Suprapubic skin (tissue), 4 donors: ENCODE data around the gene API5. TPM values are rescaled to one million over a fixed set of nuclear protein-coding genes. Genes with fewer than 3 reads are reported as not detected.

Source experiments
- DNase-seq, 2 donors: peaks; one replicate each; pipeline ENCODE4 v3.0.0-alpha.2; 2019; ENCODE audit warnings: low spot score in 2 of 2
- H3K27ac ChIP-seq: fragments of 200-600 bp; sonication (generic); one replicate; pipeline ENCODE4 v1.5.1; 2019
- H3K27me3 ChIP-seq: fragments of 200-600 bp; sonication (generic); one replicate; pipeline ENCODE4 v1.5.1; 2019
- H3K36me3 ChIP-seq: fragments of 200-600 bp; sonication (generic); one replicate; pipeline ENCODE4 v1.5.1; 2019
- H3K4me1 ChIP-seq: fragments of 200-600 bp; sonication (generic); one replicate; pipeline ENCODE4 v1.5.1; 2019
- H3K4me3 ChIP-seq: fragments of 200-600 bp; sonication (generic); one replicate; pipeline ENCODE4 v1.5.1; 2019; ENCODE audit warnings: mild to moderate bottlenecking
- H3K9me3 ChIP-seq: fragments of 200-600 bp; sonication (generic); one replicate; pipeline ENCODE4 v1.5.1; 2019
- CTCF ChIP-seq, 2 donors: fragments of 200-600 bp in 1 of 2; fragments of 450-650 bp in 1 of 2; sonication (generic) in 1 of 2; IDR thresholded peaks; one replicate each; pipeline ENCODE4 v1.5.1; 2016 to 2019; ENCODE audit warnings: antibody characterized with exemption in 2 of 2, mild to moderate bottlenecking in 1 of 2, moderate library complexity in 1 of 2
- EP300 ChIP-seq: sonication (generic); formaldehyde crosslinking; IDR thresholded peaks from one replicate; pipeline ENCODE4 v1.6.1; 2017; ENCODE audit warnings: antibody characterized with exemption
- POLR2A ChIP-seq, 2 donors: fragments of 450-650 bp; IDR thresholded peaks; one replicate each; pipeline ENCODE4 v1.6.1; 2017; ENCODE audit warnings: antibody characterized with exemption in 2 of 2, mild to moderate bottlenecking in 2 of 2, moderate library complexity in 2 of 2
- POLR2AphosphoS5 ChIP-seq, 3 donors: sonication (generic); formaldehyde crosslinking; IDR thresholded peaks; one replicate each; pipeline ENCODE4 v1.6.1; 2017; ENCODE audit warnings: antibody characterized with exemption in 3 of 3
- whole genome bisulfite sequencing: methylation state at CpG from one replicate; pipeline ENCODE4 v1.1.5; 2018; 5-methylcytosine and 5-hydroxymethylcytosine counted together
- total RNA-seq, 4 donors: library from RNA; depleted of rRNA; stranded (reverse); fragments of >200 nt; gene quantifications; one replicate each; pipeline ENCODE4 v1.1.0, GENCODE V29; 2016

The API5 gene
- total RNA-seq, 4 donors from 2014 or later: 50.1 to 69.7 (median 61.9) TPM

- no peaks in the 10 kb centered on the region for H3K36me3 ChIP-seq
- peaks cover 23% of the 10 kb centered on the region for H3K4me1 ChIP-seq
- H3K27me3 ChIP-seq: no peaks in the 10 kb centered on the region
- WGBS: under 1% methylated on average over 14 of the region's 14 CpGs
- TF ChIP-seq CTCF (IDR thresholded peaks at IDR 0.05) (no peak), POLR2AphosphoS5 (IDR thresholded peaks at IDR 0.05) (no peak), POLR2A (IDR thresholded peaks at IDR 0.05) (no peak), EP300 (no peak)
- H3K4me3 ChIP-seq: peak overlapping the region; percentile 99
- DNase-seq: no peak
- peak overlapping the region; percentile 93 for H3K27ac ChIP-seq
- no peaks in the 10 kb centered on the region for H3K9me3 ChIP-seq
Measured at GRCh38 chr11:43359422-43359818, 47.6 kb downstream of the API5 start.

GRCh38 chr11:43360361-43361032 lies 48.7 kb downstream of the API5 start:
- no peak for TF ChIP-seq EP300
- no peak for TF ChIP-seq POLR2AphosphoS5 (IDR thresholded peaks at IDR 0.05)
- no peak for TF ChIP-seq POLR2A (IDR thresholded peaks at IDR 0.05)
- TF ChIP-seq CTCF (IDR thresholded peaks at IDR 0.05): no peak
- DNase-seq: no peak
- Histone ChIP-seq H3K4me3 (peak overlapping the region; percentile 99), H3K27ac (no peak overlapping the region), H3K36me3 (peaks cover 3% of the 10 kb centered on the region), H3K4me1 (peaks cover 23% of the 10 kb centered on the region), H3K27me3 (no peaks in the 10 kb centered on the region), H3K9me3 (no peaks in the 10 kb centered on the region)
- 31% methylated on average over 1 of the region's 1 CpG for WGBS

GRCh38 chr11:43366677-43367076 lies 54.9 kb downstream of the API5 start:
- H3K4me3 ChIP-seq: no peak overlapping the region
- no peak for DNase-seq
- 80% methylated on average over 5 of the region's 5 CpGs for WGBS

GRCh38 chr11:43367382-43368178 lies 55.8 kb downstream of the API5 start:
- H3K36me3 ChIP-seq: peaks cover 11% of the 10 kb centered on the region
- H3K27ac ChIP-seq: no peak overlapping the region
- DNase-seq: no peak
- no peak overlapping the region for H3K4me3 ChIP-seq
- no peak for TF ChIP-seq POLR2A (IDR thresholded peaks at IDR 0.05)
- no peak for TF ChIP-seq POLR2AphosphoS5 (IDR thresholded peaks at IDR 0.05)
- no peak for TF ChIP-seq EP300
- TF ChIP-seq CTCF (IDR thresholded peaks at IDR 0.05): no peak
- H3K27me3 ChIP-seq: no peaks in the 10 kb centered on the region
- WGBS: 71% methylated on average over 7 of the region's 7 CpGs
- H3K4me1 ChIP-seq: peaks cover 7% of the 10 kb centered on the region
- no peaks in the 10 kb centered on the region for H3K9me3 ChIP-seq

More at GRCh38 chr11:43366677-43367076, 54.9 kb downstream of the API5 start:
- H3K9me3 ChIP-seq: no peaks in the 10 kb centered on the region
- TF ChIP-seq POLR2A (IDR thresholded peaks at IDR 0.05) (no peak), CTCF (IDR thresholded peaks at IDR 0.05) (no peak), EP300 (no peak), POLR2AphosphoS5 (IDR thresholded peaks at IDR 0.05) (no peak)
- H3K36me3 ChIP-seq: peaks cover 9% of the 10 kb centered on the region
- H3K4me1 ChIP-seq: peaks cover 7% of the 10 kb centered on the region
- H3K27ac ChIP-seq: no peak overlapping the region
- no peaks in the 10 kb centered on the region for H3K27me3 ChIP-seq

GRCh38 chr11:43376065-43376464 lies 64.3 kb downstream of the API5 start:
- WGBS: 94% methylated on average over 2 of the region's 2 CpGs
- H3K27ac ChIP-seq: no peak overlapping the region
- no peaks in the 10 kb centered on the region for H3K27me3 ChIP-seq
- TF ChIP-seq EP300 (no peak), CTCF (IDR thresholded peaks at IDR 0.05) (no peak), POLR2AphosphoS5 (IDR thresholded peaks at IDR 0.05) (no peak), POLR2A (IDR thresholded peaks at IDR 0.05) (no peak)
- no peaks in the 10 kb centered on the region for H3K9me3 ChIP-seq
- DNase-seq: no peak
- peaks cover 8% of the 10 kb centered on the region for H3K36me3 ChIP-seq
- peaks cover 11% of the 10 kb centered on the region for H3K4me1 ChIP-seq
- H3K4me3 ChIP-seq: no peak overlapping the region
